PC-9 (cell line): ENCODE results near the gene PPIL1. TPM values are rescaled to one million over a fixed set of nuclear protein-coding genes. Genes with fewer than 3 reads are reported as not detected.
"Not testable (repeated sequence)": the region's sequence is repeated elsewhere in the genome, so short reads cannot be mapped to it uniquely, and the experiment has no call there.

Experiments
- BruUV-seq: library from RNA; stranded (reverse); fragments of 400-500 nt; replicated peaks from 2 replicates; lab custom pipeline; 2021; lab: Mats Ljungman, UMichigan
- CTCF ChIA-PET: fragments of 300-600 bp; sonication (Branson Sonifier 250); formaldehyde crosslinking; loops from one replicate; lab custom pipeline; 2022; ENCODE audit warnings: antibody characterized with exemption; lab: Charles Lee
- POLR2A ChIA-PET: fragments of 300-600 bp; sonication (Branson Sonifier 250); formaldehyde crosslinking; loops from one replicate; lab custom pipeline; 2022; ENCODE audit warnings: antibody characterized with exemption; ENCODE audit not compliant: unreplicated experiment; lab: Charles Lee
- DNase-seq, 2 experiments: peaks; one replicate each; pipeline versions ENCODE4 v3.0.0 to v3.0.0-alpha.2; 2015 to 2022; ENCODE audit warnings: mixed read lengths in 1 of 2
- H2AFZ ChIP-seq: fragments of 200-600 bp; sonication (generic); 2 replicates; pipeline ENCODE4 v1.8.1; 2017; ENCODE audit warnings: antibody characterized with exemption
- H3F3A ChIP-seq: fragments of 200-600 bp; sonication (generic); 2 replicates; pipeline ENCODE4 v1.8.1; 2017; ENCODE audit warnings: antibody characterized with exemption, mild to moderate bottlenecking, low read depth; ENCODE audit not compliant: insufficient read depth
- H3K27ac ChIP-seq: fragments of 200-600 bp; sonication (generic); 2 replicates; pipeline ENCODE4 v1.6.1; 2016; ENCODE audit warnings: mixed run types
- H3K27me3 ChIP-seq: fragments of 200-600 bp; sonication (generic); 2 replicates; pipeline ENCODE4 v1.6.1; 2016; ENCODE audit warnings: low read depth, mixed run types; ENCODE audit not compliant: insufficient read depth
- H3K36me3 ChIP-seq: fragments of 200-600 bp; sonication (generic); 2 replicates; pipeline ENCODE4 v1.6.1; 2016; ENCODE audit warnings: low read depth, mixed run types
- H3K4me1 ChIP-seq: fragments of 200-600 bp; sonication (generic); replicated peaks from 2 replicates; pipeline ENCODE4 v1.6.1; 2016; ENCODE audit warnings: mixed run types; ENCODE audit not compliant: insufficient read depth
- H3K4me2 ChIP-seq: fragments of 200-600 bp; sonication (generic); 2 replicates; pipeline ENCODE4 v1.6.1; 2017; ENCODE audit warnings: mixed run types
- H3K4me3 ChIP-seq: fragments of 200-600 bp; sonication (generic); 2 replicates; pipeline ENCODE4 v1.6.1; 2016; ENCODE audit warnings: mixed run types
- H3K79me2 ChIP-seq: fragments of 200-600 bp; sonication (generic); 2 replicates; pipeline ENCODE4 v1.6.1; 2017; ENCODE audit warnings: low read depth, mixed run types
- H3K9me2 ChIP-seq: fragments of 200-600 bp; sonication (generic); 2 replicates; pipeline ENCODE4 v1.8.1; 2017; ENCODE audit warnings: mild to moderate bottlenecking; ENCODE audit not compliant: insufficient read depth
- H3K9me3 ChIP-seq: fragments of 200-600 bp; sonication (generic); 2 replicates; pipeline ENCODE4 v1.8.1; 2016; ENCODE audit warnings: low read depth; ENCODE audit not compliant: insufficient read depth
- H4K20me1 ChIP-seq: fragments of 200-600 bp; sonication (generic); 2 replicates; pipeline ENCODE4 v1.8.1; 2017; ENCODE audit not compliant: insufficient read depth
- EZH2 ChIP-seq: fragments of 200-600 bp; sonication (generic); IDR thresholded peaks from 2 replicates; pipeline ENCODE4 v1.8.0; 2017; ENCODE audit warnings: antibody characterized with exemption, low read depth
- intact Hi-C: fragments of 100-400 bp; cut with micrococcal nuclease; formaldehyde crosslinking; loops from one replicate; pipeline ENCODE4 v1.10.0; 2022; ENCODE audit not compliant: unreplicated experiment
- total RNA-seq: library from RNA; stranded (reverse); gene quantifications from 2 replicates; pipeline ENCODE4 v1.2.3, GENCODE V29; 2021
- TF ChIP-seq, protein P1 (sequence below): fragments of 200-600 bp; sonication (generic); conservative IDR thresholded peaks from 2 replicates; pipeline ENCODE4 v1.6.1; 2017; ENCODE audit warnings: mixed run types, antibody characterized with exemption, mild to moderate bottlenecking, moderate library complexity

PPIL1 gene
- total RNA-seq, 1 experiment from 2014 or later: 28.4 TPM

DNA sequence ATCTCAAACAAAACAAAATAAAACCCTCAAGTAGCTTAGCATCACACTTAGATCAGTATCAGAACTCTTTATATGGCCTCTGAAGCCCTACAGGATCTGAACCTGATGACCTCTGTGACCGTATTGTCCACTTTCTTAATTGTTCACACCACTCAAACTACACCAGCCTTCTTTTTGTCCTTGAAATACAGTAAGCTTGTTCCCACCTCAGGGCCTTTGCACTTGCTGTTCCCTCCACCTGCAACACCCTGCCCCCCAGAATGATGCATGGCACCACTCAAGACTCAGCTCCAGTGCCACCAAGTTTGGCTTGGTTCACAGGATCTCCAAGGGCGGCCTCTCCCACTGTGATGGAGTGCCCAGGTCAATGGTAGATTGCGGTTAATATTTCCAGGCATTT, 61.1 kb downstream of the PPIL1 start:
- no peaks in the 10 kb centered on the region for H3K36me3 ChIP-seq
- H3K27ac ChIP-seq: no peak overlapping the region
- H3K9me2 ChIP-seq: no peaks in the 10 kb centered on the region
- no peaks in the 10 kb centered on the region for H3K4me1 ChIP-seq
- H2AFZ ChIP-seq: no peak overlapping the region
- no TSS peak for BruUV-seq
- CTCF ChIA-PET: no interaction called here
- no peak for DNase-seq
- no peaks in the 10 kb centered on the region for H3F3A ChIP-seq
- POLR2A ChIA-PET: no interaction called here
- H3K27me3 ChIP-seq: no peaks in the 10 kb centered on the region
- TF ChIP-seq, protein P1, sequence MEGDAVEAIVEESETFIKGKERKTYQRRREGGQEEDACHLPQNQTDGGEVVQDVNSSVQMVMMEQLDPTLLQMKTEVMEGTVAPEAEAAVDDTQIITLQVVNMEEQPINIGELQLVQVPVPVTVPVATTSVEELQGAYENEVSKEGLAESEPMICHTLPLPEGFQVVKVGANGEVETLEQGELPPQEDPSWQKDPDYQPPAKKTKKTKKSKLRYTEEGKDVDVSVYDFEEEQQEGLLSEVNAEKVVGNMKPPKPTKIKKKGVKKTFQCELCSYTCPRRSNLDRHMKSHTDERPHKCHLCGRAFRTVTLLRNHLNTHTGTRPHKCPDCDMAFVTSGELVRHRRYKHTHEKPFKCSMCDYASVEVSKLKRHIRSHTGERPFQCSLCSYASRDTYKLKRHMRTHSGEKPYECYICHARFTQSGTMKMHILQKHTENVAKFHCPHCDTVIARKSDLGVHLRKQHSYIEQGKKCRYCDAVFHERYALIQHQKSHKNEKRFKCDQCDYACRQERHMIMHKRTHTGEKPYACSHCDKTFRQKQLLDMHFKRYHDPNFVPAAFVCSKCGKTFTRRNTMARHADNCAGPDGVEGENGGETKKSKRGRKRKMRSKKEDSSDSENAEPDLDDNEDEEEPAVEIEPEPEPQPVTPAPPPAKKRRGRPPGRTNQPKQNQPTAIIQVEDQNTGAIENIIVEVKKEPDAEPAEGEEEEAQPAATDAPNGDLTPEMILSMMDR: no peak
- TF ChIP-seq EZH2: no peak
- H3K79me2 ChIP-seq: no peaks in the 10 kb centered on the region
- no peak overlapping the region for H3K4me3 ChIP-seq
- no peaks in the 10 kb centered on the region for H4K20me1 ChIP-seq
- no peak overlapping the region for H3K4me2 ChIP-seq
- no peaks in the 10 kb centered on the region for H3K9me3 ChIP-seq
- intact Hi-C loops: no loop called here

DNA sequence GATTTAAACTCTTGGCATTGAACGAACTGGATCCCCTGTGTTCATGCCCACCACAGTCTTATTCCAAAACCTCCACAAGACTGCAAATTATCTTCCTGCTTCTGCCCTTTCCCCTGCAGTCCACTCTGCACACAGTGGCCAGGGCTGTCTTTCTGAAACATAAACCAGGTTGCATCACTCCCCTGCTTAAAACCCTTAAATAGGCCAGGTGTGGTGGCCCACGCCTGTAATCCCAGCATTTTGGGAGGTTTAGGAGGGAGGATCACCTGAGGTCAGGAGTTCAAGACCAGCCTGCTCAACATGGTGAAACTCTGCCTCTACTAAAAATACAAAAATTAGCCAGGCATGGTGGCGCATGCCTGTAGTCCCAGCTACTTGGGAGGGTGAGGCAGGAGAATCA, 61.6 kb downstream of the PPIL1 start:
- H2AFZ ChIP-seq, H3K9me2 ChIP-seq, DNase-seq, BruUV-seq, intact Hi-C loops, H3K4me1 ChIP-seq, H3K27me3 ChIP-seq, H3K27ac ChIP-seq, CTCF ChIA-PET, H3K36me3 ChIP-seq, H3K4me3 ChIP-seq, H4K20me1 ChIP-seq, H3K4me2 ChIP-seq, H3F3A ChIP-seq, H3K79me2 ChIP-seq, POLR2A ChIA-PET, H3K9me3 ChIP-seq: not testable (repeated sequence)

DNA sequence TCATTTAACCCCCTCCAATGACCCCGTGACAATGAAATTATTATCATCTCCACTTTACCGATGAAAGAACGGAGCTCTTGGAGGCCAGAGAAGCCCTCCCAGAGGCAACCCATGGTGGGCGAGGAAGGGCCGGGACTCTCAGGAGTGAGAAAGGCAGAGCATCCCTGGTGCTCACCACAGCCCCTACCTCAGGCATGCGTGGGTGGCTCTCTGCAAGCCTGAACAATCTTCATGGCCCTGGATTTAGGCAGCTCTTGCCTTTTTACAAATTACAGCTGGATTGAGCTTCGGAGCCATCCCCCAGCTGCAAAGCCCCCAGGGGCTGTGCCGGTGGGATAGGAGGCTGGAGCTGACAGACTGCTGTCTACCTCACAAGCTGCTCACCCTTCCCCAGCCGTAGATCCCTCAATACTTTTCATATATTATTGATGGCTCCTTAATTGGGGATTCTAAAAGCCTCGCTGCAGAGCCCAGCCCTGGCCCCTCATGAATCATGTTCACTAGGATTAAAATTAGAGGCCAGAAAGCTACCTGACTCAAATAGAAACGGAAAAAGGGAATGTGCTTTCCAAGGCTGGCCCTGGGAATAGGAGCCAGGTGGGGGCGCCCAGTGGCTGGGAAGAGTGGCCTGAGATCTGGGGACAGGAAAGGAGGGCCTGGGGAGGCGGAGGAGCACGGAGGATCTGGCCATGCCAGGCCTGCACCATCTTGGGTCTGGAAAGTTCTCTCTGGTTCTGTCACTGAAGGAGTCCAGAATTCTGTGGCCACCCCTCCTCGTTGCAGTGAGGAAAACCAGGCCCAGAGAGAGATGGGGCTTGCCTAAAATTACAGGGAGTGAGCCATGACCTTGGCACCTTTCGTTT, 64.4 kb downstream of the PPIL1 start:
- H3K27me3 ChIP-seq: no peaks in the 10 kb centered on the region
- H3F3A ChIP-seq: no peaks in the 10 kb centered on the region
- H3K9me3 ChIP-seq: no peaks in the 10 kb centered on the region
- no peaks in the 10 kb centered on the region for H3K36me3 ChIP-seq
- no peak for DNase-seq
- no peak overlapping the region for H2AFZ ChIP-seq
- ChIA-PET POLR2A (no interaction called here), CTCF (no interaction called here)
- H3K4me3 ChIP-seq: no peak overlapping the region
- no peaks in the 10 kb centered on the region for H3K4me1 ChIP-seq
- H3K9me2 ChIP-seq: no peaks in the 10 kb centered on the region
- H3K27ac ChIP-seq: no peak overlapping the region
- no peak overlapping the region for H3K4me2 ChIP-seq
- no peak for TF ChIP-seq EZH2
- TF ChIP-seq, protein P1: no peak
- no peaks in the 10 kb centered on the region for H4K20me1 ChIP-seq
- BruUV-seq: no TSS peak
- intact Hi-C loops: no loop called here
- H3K79me2 ChIP-seq: no peaks in the 10 kb centered on the region
